HG03280 (cell line): ENCODE results near the gene CNTN5.

Source experiments
- ATAC-seq: cut with Tn5 transposase; IDR thresholded peaks from one replicate; pipeline ENCODE4 v1.9.1; 2021; ENCODE audit warnings: mild to moderate bottlenecking, moderate library complexity; ENCODE audit not compliant: unreplicated experiment

The CNTN5 gene

GRCh38 chr11:99589771-99590170 lies 569.0 kb downstream of the CNTN5 start:
- ATAC-seq: no peak

DNA sequence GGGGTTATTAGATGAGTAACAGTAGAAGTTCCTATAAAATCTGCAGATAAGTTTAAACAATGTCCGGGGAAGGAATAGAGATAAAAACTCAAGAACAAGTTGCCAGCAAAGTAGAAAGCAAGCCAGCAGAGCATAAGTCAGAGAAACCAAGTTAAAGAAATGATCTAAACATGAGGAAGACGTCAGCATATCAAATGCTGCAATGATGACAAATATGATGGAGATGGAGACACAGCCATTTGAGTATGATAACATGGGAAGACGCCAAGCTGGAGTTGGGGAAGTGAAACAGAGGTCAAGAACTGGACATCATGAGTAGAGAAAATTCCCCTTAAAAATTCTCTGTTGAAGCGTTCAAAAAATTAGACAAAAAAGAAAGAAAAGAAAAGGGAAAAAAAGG lies 571.5 kb downstream of the CNTN5 start:
- no peak for ATAC-seq

- no peak for ATAC-seq
Measured at GRCh38 chr11:99593197-99593596, 572.4 kb downstream of the CNTN5 start.

- ATAC-seq: no peak
Measured at GRCh38 chr11:99601179-99601578, 580.4 kb downstream of the CNTN5 start.

- ATAC-seq: no peak
Measured at GRCh38 chr11:99614352-99614751, 593.6 kb downstream of the CNTN5 start.

DNA sequence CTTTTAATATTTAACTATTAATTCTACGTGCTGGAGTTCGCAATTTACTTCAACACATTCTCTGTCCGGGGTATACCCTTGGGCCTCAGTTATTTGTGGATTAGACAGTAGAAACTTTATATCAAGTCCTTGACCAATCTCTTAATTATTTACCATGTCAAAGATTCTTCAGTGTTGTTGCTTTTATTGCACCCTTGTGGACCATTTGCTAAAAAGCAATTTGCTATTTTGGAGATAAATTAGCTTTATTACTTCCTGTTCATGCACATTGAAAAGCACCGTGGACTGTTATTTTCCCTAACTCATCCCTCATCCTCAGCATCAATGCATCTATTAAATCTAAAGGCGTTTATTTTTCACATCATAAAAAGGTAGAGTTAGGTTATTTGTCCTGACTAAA lies 609.9 kb downstream of the CNTN5 start:
- no peak for ATAC-seq

DNA sequence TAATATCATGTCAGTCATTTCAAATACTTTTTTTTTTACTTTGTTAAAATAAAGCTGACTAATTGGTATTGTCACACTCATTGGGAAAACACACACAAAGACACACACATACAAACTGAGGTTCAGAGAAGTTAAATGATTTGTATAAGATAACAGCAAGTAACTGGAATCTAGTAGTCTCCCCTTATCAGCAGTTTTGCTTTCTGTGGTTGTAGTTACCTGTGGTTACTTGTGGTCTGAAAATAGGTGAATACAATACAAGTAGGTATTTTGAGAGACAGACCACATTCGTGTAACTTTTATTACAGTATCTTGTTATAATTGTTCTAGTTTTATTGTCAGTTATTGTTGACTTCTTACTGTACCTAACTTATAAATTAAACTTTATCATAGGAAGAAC lies 610.9 kb downstream of the CNTN5 start:
- no peak for ATAC-seq

- ATAC-seq: no peak
Measured at GRCh38 chr11:99632969-99633368, 612.2 kb downstream of the CNTN5 start.

DNA sequence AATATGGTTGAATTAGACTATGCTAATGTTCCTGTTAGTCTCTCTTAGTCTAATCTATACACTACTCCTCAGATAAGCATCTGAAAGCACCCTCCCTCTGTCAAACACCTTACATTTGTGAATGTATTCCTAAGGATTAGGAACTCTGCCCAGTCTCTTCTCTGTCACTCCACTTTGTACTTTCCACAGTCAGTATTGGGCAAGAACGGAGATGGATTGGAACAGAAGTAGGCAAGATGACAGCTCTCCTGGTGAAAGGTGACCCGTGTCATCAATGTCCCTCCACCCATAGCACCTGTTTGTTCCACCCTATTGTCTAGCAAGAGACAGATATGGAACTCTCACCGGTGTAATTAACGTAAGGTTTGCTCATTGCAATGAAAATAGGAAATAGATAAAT lies 613.8 kb downstream of the CNTN5 start:
- ATAC-seq: no peak

DNA sequence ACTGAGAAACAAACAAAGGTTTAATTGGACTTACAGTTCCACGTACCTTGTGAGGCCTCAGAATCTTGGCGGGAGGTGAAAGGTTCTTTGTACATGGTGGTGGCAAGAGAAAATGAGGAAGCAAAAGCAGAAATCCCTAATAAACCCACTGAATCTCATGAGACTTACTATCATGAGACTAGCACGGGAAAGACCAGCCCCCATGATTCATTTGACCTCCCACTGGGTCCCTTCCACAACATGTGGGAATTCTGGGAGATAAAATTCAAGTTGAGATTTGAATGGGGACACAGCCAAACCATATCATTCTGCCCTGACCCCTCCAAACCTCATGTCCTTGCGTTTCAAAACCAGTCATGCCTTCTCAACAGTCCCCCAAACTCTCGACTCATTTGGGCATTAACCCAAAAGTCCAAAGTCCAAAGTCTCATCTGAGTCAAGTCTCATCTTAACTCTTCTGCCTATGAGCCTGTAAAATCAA lies 617.4 kb downstream of the CNTN5 start:
- ATAC-seq: no peak

DNA sequence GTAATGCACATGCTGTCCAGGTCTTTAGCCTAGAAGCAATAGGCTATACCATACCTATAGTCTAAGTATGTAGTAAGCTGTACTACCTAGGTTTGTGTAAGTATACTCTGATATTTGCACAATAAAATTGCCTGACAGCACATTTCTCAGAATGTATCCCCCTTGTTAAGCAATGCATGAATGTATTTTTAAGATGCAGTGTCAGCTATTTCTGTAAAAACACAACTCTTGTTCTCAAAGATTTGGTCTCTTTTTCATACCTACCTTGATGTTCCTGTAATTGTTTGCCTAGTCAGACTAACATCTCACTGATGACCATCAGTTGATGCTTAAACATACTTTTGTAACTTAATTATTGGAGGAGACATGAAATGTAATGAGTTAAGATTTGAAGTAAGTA lies 619.9 kb downstream of the CNTN5 start:
- ATAC-seq: no peak

GRCh38 chr11:99645934-99646333 lies 625.2 kb downstream of the CNTN5 start:
- no peak for ATAC-seq

GRCh38 chr11:99670067-99670676 lies 649.4 kb downstream of the CNTN5 start:
- no peak for ATAC-seq

DNA sequence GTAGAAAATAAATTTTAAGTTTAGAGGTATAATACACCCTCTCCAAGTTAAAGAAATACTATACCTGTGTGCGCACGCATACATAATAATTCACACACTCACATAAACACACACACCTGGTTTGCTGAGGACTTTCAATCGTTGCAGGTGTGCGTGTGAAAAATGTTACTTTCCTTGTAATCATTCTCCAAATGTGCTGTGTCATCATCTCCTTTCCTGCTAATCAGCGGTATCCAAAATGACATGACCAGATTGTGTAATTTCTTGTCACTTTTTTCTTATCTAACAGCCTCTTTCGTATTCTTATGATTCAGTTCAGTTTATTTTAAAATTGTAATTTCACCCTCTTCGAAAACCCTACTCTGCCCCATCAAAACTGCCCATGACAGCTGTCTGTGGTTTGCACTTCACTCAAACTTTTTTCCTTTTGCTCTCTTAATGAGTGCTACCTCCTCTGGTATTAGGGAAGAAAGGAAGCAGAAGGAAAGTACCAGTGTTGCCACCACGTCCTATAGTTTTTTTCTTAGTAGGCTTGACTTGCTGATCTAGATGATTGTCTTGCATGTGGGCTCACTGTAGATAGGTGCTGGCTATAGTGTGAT lies 651.2 kb downstream of the CNTN5 start:
- ATAC-seq: no peak

GRCh38 chr11:99676292-99676691 lies 655.5 kb downstream of the CNTN5 start:
- no peak for ATAC-seq

- ATAC-seq: no peak
Measured at GRCh38 chr11:99682171-99682570, 661.4 kb downstream of the CNTN5 start.

GRCh38 chr11:99682646-99683045 lies 661.9 kb downstream of the CNTN5 start:
- ATAC-seq: no peak

GRCh38 chr11:99683933-99684332 lies 663.2 kb downstream of the CNTN5 start:
- ATAC-seq: no peak

DNA sequence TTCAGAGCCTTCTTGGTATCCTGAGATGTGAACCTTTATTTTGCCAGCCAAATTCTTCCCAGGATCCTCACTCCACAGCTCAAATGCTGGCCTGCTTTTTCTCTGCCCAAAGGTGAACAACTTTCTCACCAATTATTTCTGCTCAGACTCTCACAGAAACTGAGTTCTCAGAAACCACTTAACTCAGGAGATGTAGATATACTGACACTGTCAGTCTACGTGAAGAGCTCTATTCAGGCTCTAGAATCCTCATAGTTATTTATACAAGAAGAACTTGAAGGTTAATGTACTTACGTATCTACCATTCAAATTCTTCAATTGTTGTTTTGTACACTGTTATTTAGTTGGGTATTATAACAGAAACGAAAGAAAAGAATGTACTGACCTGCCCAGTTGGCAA lies 666.1 kb downstream of the CNTN5 start:
- ATAC-seq: no peak

GRCh38 chr11:99687320-99687719 lies 666.6 kb downstream of the CNTN5 start:
- no peak for ATAC-seq

DNA sequence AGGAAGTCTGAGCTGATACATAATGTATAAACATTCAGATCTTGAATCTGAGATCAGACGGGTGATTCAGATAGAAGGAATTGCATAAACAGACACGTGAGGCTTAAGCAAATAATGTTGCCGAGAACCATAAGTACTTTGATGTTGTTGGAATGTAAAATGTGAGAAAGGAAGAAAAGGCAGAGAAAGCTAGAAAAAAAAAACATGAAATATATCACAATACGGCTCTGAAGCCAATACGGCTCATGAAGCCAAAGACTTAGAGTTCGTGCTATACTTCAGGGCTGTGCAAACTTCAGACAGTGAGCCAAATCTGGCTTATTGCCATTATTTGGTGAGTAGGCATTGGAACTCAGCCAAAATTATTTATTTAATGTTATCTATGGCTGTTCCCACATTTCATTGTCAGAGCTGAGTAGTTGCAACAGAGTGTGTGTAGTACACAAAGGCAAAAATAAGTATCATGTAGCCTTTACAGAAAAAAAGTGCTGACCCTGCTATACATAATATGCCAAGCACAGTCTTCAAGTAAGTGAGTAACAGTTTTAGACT lies 673.3 kb downstream of the CNTN5 start:
- no peak for ATAC-seq

DNA sequence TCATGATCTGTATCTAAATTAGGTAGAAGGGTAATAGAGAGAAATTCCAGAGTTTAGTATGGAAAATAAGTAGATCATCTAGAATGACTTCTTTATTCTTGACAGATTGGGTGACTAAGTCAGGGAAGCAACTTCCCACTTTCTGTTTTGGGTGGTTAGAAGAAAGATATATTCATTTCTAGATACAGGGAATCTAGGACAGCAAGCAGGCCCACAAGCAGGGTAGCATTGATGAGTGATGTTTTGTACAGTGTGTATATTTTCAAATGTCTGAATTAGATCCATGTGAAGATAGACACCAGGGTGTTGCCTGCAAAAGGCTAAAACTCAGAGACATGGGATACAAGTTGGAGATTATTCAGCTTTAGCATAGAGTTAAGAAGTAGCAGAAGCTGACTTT lies 674.4 kb downstream of the CNTN5 start:
- ATAC-seq: no peak

- no peak for ATAC-seq
Measured at GRCh38 chr11:99706848-99707247, 686.1 kb downstream of the CNTN5 start.
